SK-N-SH (cell line): ENCODE results near the gene NPAS3. TPM values are rescaled to one million over a fixed set of nuclear protein-coding genes. Genes with fewer than 3 reads are reported as not detected.

Experiments
- CTCF ChIA-PET: fragments of 300-600, 350-600 bp; formaldehyde crosslinking; extraction: SDS; loops from one replicate; lab custom pipeline; 2021; lab: Yijun Ruan, JAX
- POLR2A ChIA-PET: fragments of 350-600 bp; sonication (Branson Sonifier 250); formaldehyde crosslinking; extraction: SDS; loops from one replicate; lab custom pipeline; 2020; ENCODE audit warnings: antibody characterized with exemption, inconsistent platforms; lab: Yijun Ruan, JAX
- DNase-seq: peaks from one replicate; pipeline ENCODE4 v3.0.0; 2012
- H2AFZ ChIP-seq: fragments of 200-600 bp; sonication (generic); 2 replicates; pipeline ENCODE4 v1.8.1; 2016; ENCODE audit warnings: antibody characterized with exemption, mild to moderate bottlenecking, low read depth
- H3F3A ChIP-seq: fragments of 200-600 bp; sonication (generic); replicated peaks from 2 replicates; pipeline ENCODE3; 2016; ENCODE audit warnings: antibody characterized with exemption, mild to moderate bottlenecking; ENCODE audit not compliant: insufficient read depth
- H3K27ac ChIP-seq, 2 experiments: fragments of 200-500 bp in 1 of 2; fragments of 200-600 bp in 1 of 2; sonication (Bioruptor generic) in 1 of 2; sonication (generic), shearing (Covaris generic) in 1 of 2; 2 replicates each; pipeline versions ENCODE4 v1.5.1 to v1.6.1; 2014 to 2016; ENCODE audit warnings: low read depth in 2 of 2, inconsistent platforms in 1 of 2, low read length in 1 of 2, mild to moderate bottlenecking in 1 of 2, mixed read lengths in 1 of 2
- H3K27me3 ChIP-seq: fragments of 200-600 bp; sonication (generic), shearing (Covaris generic); 2 replicates; pipeline ENCODE4 v1.6.1; 2016; ENCODE audit warnings: mixed run types; ENCODE audit not compliant: insufficient read depth
- H3K36me3 ChIP-seq, 2 experiments: fragments of 200-500 bp in 1 of 2; fragments of 200-600 bp in 1 of 2; sonication (Bioruptor generic) in 1 of 2; sonication (generic) in 1 of 2; replicated peaks in 1 of 2; 2 replicates each; pipeline versions ENCODE3 to v1.5.1; 2014 to 2016; ENCODE audit warnings: low read length in 1 of 2, mild to moderate bottlenecking in 1 of 2; ENCODE audit not compliant: insufficient read depth in 2 of 2, control insufficient read depth in 1 of 2
- H3K4me1 ChIP-seq, 2 experiments: fragments of 200-500 bp in 1 of 2; fragments of 200-600 bp in 1 of 2; sonication (Bioruptor generic) in 1 of 2; sonication (generic), shearing (Covaris generic) in 1 of 2; 2 replicates each; pipeline versions ENCODE4 v1.5.1 to v1.6.1; 2014 to 2016; ENCODE audit warnings: low read depth in 1 of 2, low read length in 1 of 2, mixed run types in 1 of 2; ENCODE audit not compliant: insufficient read depth in 2 of 2, control insufficient read depth in 1 of 2
- H3K4me2 ChIP-seq: fragments of 200-600 bp; sonication (generic), shearing (Covaris generic); 2 replicates; pipeline ENCODE4 v1.6.1; 2017; ENCODE audit warnings: mixed run types
- H3K4me3 ChIP-seq, 2 experiments: fragments of 200-500 bp in 1 of 2; fragments of 200-600 bp in 1 of 2; sonication (Bioruptor generic) in 1 of 2; sonication (generic), shearing (Covaris generic) in 1 of 2; 2 replicates each; pipeline versions ENCODE4 v1.5.1 to v1.8.1; 2014 to 2016; ENCODE audit warnings: low read depth in 2 of 2, inconsistent platforms in 1 of 2, low read length in 1 of 2, mild to moderate bottlenecking in 1 of 2, mixed read lengths in 1 of 2, moderate library complexity in 1 of 2
- H3K79me2 ChIP-seq: fragments of 200-600 bp; sonication (generic); 2 replicates; pipeline ENCODE4 v1.8.1; 2017; ENCODE audit warnings: mild to moderate bottlenecking; ENCODE audit not compliant: insufficient read depth
- H3K9ac ChIP-seq: fragments of 200-600 bp; sonication (generic); 2 replicates; pipeline ENCODE4 v1.6.1; 2017; ENCODE audit warnings: mixed run types
- H3K9me2 ChIP-seq: fragments of 200-600 bp; sonication (generic); 2 replicates; pipeline ENCODE4 v1.6.1; 2017; ENCODE audit warnings: mixed run types
- H3K9me3 ChIP-seq: fragments of 200-600 bp; sonication (generic); 2 replicates; pipeline ENCODE4 v1.6.1; 2017; ENCODE audit warnings: mixed run types, mild to moderate bottlenecking, moderate library complexity
- H4K20me1 ChIP-seq: fragments of 200-600 bp; sonication (generic); 2 replicates; pipeline ENCODE4 v1.6.1; 2017; ENCODE audit warnings: mild to moderate bottlenecking, mixed run types; ENCODE audit not compliant: insufficient read depth
- CHD2 ChIP-seq: fragments of 150-350 bp; IDR thresholded peaks from 2 replicates; pipeline ENCODE4 v1.6.1; 2018; ENCODE audit warnings: low read length; ENCODE audit not compliant: partially characterized antibody
- ELF1 ChIP-seq: IDR thresholded peaks from 2 replicates; pipeline ENCODE4 v1.4.0; 2012
- EZH2phosphoT487 ChIP-seq: fragments of 200-600 bp; sonication (generic); IDR thresholded peaks from 2 replicates; pipeline ENCODE4 v1.6.1; 2017; ENCODE audit warnings: low read depth, mixed run types, mild to moderate bottlenecking, antibody characterized with exemption, moderate library complexity, borderline replicate concordance
- FOSL2 ChIP-seq: IDR thresholded peaks from 2 replicates; pipeline ENCODE4 v1.4.0; 2012; ENCODE audit warnings: low read depth, mild to moderate bottlenecking, moderate library complexity, borderline replicate concordance
- FOXJ3 ChIP-seq: sonication (generic); formaldehyde crosslinking; IDR thresholded peaks from 2 replicates; pipeline ENCODE4 v1.5.1; 2020; ENCODE audit warnings: mild to moderate bottlenecking, missing genetic modification reagents
- GABPA ChIP-seq: IDR thresholded peaks from 2 replicates; pipeline ENCODE4 v1.4.0; 2012; ENCODE audit warnings: low read depth, mild to moderate bottlenecking
- GATA2 ChIP-seq: sonication (generic); formaldehyde crosslinking; IDR thresholded peaks from 2 replicates; pipeline ENCODE4 v1.5.0; 2020; ENCODE audit warnings: mild to moderate bottlenecking, missing genetic modification reagents
- JUND ChIP-seq: IDR thresholded peaks from 2 replicates; pipeline ENCODE4 v1.4.0; 2012
- MEF2A ChIP-seq: IDR thresholded peaks from 2 replicates; pipeline ENCODE4 v1.4.0; 2012; ENCODE audit warnings: low read depth, borderline replicate concordance
- MXI1 ChIP-seq: IDR thresholded peaks from 2 replicates; pipeline ENCODE4 v1.6.1; 2012; ENCODE audit warnings: mild to moderate bottlenecking, low read depth, low read length, improper control_type of control experiment
- NRF1 ChIP-seq: IDR thresholded peaks from 2 replicates; pipeline ENCODE4 v1.6.1; 2012; ENCODE audit warnings: low read depth, mild to moderate bottlenecking, low read length
- PBX3 ChIP-seq: IDR thresholded peaks from 2 replicates; pipeline ENCODE4; 2012
- POLR2AphosphoS5 ChIP-seq: IDR thresholded peaks from 2 replicates; pipeline ENCODE4 v1.6.1; 2012; ENCODE audit warnings: low read depth, low read length
- REST ChIP-seq: IDR thresholded peaks from 2 replicates; pipeline ENCODE4 v1.6.1; 2012; ENCODE audit warnings: mild to moderate bottlenecking, low read depth, low read length, moderate library complexity
- RFX5 ChIP-seq: IDR thresholded peaks from 2 replicates; pipeline ENCODE4 v1.6.1; 2012; ENCODE audit warnings: mild to moderate bottlenecking, improper control_type of control experiment, low read length
- SIN3A ChIP-seq: IDR thresholded peaks from 2 replicates; pipeline ENCODE4 v1.6.1; 2012; ENCODE audit warnings: low read depth, mild to moderate bottlenecking, low read length, moderate library complexity, borderline replicate concordance
- SMC3 ChIP-seq: IDR thresholded peaks from 2 replicates; pipeline ENCODE4 v1.6.1; 2012; ENCODE audit warnings: low read depth, low read length, improper control_type of control experiment
- TAF1 ChIP-seq: IDR thresholded peaks from 2 replicates; pipeline ENCODE4 v1.6.1; 2012; ENCODE audit warnings: low read depth, mild to moderate bottlenecking, low read length, moderate library complexity, borderline replicate concordance
- TCF12 ChIP-seq: IDR thresholded peaks from 2 replicates; pipeline ENCODE4 v1.4.0; 2012
- YY1 ChIP-seq: IDR thresholded peaks from 2 replicates; pipeline ENCODE4 v1.4.0; 2012; ENCODE audit warnings: low read depth, mild to moderate bottlenecking
- WGBS: methylation state at CpG from one replicate; pipeline ENCODE4 v1.1.6; 2017; ENCODE audit warnings: low lambda C conversion rate; 5-methylcytosine and 5-hydroxymethylcytosine counted together
- polyA plus RNA-seq, 3 experiments: library from polyadenylated mRNA; depleted of rRNA; stranded (reverse); fragments of >200 nt; gene quantifications; 2 replicates each; pipeline ENCODE4 v1.2.3, GENCODE V29; 2012

NPAS3 gene
- polyA plus RNA-seq, 1 of the 3 experiments (the other 2 are of a cell fraction) = 4.3 TPM

- Histone ChIP-seq H4K20me1 (no peaks in the 10 kb centered on the region), H3K9ac (no peak overlapping the region)
- TF ChIP-seq SMC3 (no peak), RFX5 (no peak), TAF1 (no peak), PBX3 (no peak), TCF12 (no peak), REST (no peak), YY1 (no peak), MEF2A (no peak), POLR2AphosphoS5 (no peak), NRF1 (no peak), ELF1 (no peak), MXI1 (no peak), JUND (no peak), CHD2 (no peak), GABPA (no peak), GATA2 (CRISPR knock-in tag) (no peak), FOXJ3 (CRISPR knock-in tag) (no peak), SIN3A (no peak), EZH2phosphoT487 (no peak), FOSL2 (no peak)
- TF ChIP-seq, all 33 proteins: peak for 0
- Histone ChIP-seq H3K4me1 (peaks cover 5 to 17% of the 10 kb centered on the region in 2 experiments; a peak in 3 of 4 replicates), H3F3A (no peaks in the 10 kb centered on the region), H3K9me3 (no peaks in the 10 kb centered on the region), H3K27ac (no peak overlapping the region), H2AFZ (no peak overlapping the region), H3K9me2 (no peaks in the 10 kb centered on the region), H3K4me3 (no peak overlapping the region), H3K4me2 (no peak overlapping the region), H3K27me3 (no peaks in the 10 kb centered on the region), H3K79me2 (no peaks in the 10 kb centered on the region), H3K36me3 (no peaks in the 10 kb centered on the region)
- no peak for DNase-seq
- 84% methylated on average over 9 of the region's 9 CpGs for WGBS
- POLR2A ChIA-PET = no interaction called here
- CTCF ChIA-PET = no interaction called here
Measured at GRCh38 chr14:33062476-33062875, 123.8 kb downstream of the NPAS3 start.
